Skeletal muscle cell (primary cell): ENCODE results near the gene DNAJB2.
"Not testable (repeated sequence)": the region's sequence is repeated elsewhere in the genome, so short reads cannot be mapped to it uniquely, and the experiment has no call there.

Source experiments
- DNase-seq: peaks from one replicate; pipeline ENCODE4 v3.0.0-alpha.2; 2010; ENCODE audit warnings: low read depth
- H3K4me3 ChIP-seq: 2 replicates; pipeline ENCODE4 v1.5.1; 2011; ENCODE audit warnings: low read depth, mild to moderate bottlenecking, control low read depth, low read length, moderate library complexity

The DNAJB2 gene

DNA sequence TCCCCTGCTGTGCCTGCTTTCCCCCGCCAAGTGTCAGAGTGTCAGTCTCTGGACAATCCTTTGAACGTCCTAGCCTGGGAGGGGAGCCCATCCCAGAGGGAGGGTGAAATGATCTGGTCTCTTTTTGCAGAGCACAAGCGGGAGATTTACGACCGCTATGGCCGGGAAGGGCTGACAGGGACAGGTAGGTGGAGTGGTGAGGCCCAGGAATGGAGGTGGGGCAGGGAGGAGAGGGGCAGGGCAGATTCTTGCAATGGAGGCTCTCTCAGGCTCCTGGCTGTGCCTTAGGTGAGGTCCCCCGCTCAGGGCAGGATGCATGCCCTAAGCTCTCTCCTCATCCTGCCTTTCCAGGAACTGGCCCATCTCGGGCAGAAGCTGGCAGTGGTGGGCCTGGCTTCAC is 2.4 kb downstream of the DNAJB2 start:
- no peak for DNase-seq
- no peak overlapping the region for H3K4me3 ChIP-seq

DNA sequence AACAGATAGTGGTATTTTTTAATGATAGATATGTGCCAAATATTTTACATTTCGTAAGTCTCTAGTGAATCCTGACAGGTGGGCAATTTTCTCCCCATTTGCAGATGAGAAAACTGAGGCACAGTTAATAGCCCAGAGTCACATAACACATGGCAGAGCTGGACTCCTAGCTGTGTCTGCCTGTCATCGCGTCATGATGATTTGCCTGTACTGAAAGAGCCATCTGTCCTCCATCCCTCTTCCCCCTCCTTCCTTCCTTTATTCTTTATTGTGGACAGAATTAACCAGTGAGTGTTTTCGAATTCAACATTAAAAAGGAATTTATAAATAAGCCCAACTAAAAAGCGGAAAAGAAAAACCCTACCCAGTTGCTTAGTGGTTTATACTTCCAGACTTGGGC is 3.2 kb downstream of the DNAJB2 start:
- DNase-seq = no peak
- H3K4me3 ChIP-seq = no peak overlapping the region

DNA sequence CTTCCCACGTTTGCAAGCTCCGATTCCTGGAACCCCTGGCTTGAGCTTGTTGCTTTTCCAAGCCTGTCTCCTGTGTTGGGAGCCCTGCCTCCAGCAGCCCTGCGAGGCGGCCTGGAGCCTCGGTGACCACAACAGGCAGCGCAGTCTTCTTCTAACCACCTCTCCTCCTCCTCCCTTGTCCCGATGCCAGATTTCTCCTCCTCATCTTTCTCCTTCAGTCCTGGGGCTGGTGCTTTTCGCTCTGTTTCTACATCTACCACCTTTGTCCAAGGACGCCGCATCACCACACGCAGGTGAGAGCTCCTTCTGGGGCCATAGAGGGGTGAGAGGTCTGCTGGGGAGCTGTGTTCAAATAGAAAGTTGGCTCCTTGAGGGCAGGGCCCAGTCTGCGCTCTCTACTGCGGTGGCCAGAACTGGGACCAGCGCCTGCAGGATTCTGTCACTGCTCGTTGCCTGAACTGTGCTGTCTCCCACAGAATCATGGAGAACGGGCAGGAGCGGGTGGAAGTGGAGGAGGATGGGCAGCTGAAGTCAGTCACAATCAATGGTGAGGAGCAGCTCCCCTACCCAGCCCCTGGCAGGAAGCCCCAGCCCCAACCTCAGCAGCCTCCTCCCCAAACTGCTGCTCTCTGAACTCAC is 3.9 kb downstream of the DNAJB2 start:
- H3K4me3 ChIP-seq = no peak overlapping the region
- no peak for DNase-seq

DNA sequence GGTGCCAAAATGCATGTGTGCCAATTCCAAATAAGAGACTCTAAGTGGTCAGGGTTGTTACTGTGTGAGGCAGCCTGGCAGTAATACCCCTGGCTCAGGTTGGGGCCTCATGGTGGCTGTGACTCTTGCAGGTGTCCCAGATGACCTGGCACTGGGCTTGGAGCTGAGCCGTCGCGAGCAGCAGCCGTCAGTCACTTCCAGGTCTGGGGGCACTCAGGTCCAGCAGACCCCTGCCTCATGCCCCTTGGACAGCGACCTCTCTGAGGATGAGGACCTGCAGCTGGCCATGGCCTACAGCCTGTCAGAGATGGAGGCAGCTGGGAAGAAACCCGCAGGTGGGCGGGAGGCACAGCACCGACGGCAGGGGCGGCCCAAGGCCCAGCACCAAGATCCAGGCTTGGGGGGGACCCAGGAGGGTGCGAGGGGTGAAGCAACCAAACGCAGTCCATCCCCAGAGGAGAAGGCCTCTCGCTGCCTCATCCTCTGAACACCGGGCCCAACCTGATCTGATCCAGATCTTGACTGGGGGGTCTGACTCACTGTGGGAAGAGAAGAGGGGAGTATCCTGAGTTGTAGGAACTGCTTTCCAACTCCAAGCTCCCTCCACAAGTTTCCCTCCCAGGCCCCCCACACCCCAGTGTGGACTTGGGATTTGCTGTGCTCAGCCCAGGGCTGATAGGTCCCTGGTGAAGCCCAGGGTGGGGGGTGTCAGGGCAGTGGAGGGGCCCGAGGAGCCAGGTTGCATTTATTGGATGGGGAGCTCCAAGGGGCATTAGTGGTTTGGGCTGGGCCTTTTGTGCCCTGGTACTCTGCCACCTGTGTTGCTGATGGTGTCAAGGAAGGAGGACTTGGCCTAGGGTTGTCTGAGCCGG is 5.6 kb downstream of the DNAJB2 start:
- H3K4me3 ChIP-seq = no peak overlapping the region
- DNase-seq = no peak

DNA sequence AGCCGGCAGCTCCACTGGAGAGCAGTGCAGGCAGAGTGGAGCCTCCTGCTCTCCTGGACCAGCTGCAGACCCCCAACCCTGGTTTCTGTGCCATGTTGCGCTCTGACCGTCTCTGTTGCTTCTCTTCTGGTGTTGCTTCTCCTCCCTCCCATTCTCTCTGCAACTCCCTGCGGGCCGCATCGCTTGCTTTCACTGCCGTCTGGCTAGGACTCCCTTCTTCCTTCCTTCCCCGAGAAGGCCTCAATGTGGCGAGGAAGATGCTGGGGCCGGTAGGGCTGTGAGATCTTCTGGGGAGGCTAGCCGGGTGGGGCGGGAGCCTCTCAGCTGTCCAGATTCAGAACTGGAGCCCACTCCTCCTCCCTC is 6.2 kb downstream of the DNAJB2 start:
- H3K4me3 ChIP-seq = peak overlapping the region; percentile 13
- no peak for DNase-seq

DNA sequence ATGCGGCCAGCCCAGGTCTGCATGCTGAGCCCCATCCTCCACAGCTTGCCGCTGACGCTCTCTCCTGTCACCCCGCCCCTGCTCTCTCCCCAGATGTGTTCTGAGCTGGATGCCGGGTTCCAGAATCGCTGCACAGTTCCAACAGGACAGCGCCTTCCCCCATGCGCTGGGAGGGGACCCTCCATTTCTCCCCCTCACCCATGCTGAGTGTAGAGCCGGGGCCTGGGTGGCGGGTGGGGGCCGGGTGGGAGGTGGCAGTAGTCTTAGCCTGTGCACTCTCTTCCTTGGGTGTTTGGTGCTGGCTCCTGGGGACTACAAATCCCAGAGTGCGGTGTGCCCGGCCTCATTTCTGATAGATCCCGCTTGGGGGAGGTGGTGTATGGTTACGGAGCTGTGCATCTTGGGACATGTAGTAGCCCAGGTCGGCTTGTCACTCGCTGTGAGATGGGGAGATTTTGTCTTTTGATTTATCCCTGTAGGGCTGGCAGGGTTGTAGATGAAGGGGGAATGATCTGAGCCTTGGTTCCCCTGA is 6.8 kb downstream of the DNAJB2 start:
- DNase-seq = peak; percentile 63

DNA sequence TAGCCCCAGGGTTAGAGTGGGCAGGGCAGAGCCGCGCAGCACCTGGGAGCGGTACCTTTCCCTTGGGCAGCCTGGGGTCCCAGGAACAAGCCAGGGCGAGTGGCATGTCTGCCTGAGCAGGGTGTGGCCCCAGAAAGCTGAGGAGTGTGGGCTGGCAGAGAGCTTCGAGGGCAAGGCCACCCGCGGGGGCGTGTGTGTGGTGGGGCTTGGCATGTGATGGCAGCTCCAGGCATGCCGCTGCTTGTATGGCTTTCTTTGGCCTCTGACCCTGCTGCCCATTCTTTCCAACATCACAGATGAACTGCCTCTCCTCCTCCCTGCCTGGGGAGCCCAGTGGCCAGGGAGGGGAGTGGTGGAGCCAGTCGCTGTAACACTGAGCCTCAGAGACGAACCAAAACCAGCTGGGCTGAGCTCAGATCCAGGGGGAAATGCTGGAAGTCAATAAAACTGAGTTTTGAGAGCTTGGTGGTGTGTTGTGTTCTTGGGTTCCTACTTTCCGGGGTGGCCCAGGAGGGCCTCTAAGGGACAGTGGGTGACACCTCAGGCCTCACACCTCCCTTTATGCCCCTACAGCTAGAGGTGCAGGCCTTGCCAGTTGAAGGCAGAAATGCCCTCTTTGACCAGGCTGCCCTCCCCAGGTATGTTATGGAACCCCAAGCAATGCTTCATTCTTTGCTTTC is 7.4 kb downstream of the DNAJB2 start:
- DNase-seq = no peak
- no peak overlapping the region for H3K4me3 ChIP-seq

More for the DNA sequence above, 6.8 kb downstream of the DNAJB2 start:
- peak overlapping the region; percentile 13 for H3K4me3 ChIP-seq

DNA sequence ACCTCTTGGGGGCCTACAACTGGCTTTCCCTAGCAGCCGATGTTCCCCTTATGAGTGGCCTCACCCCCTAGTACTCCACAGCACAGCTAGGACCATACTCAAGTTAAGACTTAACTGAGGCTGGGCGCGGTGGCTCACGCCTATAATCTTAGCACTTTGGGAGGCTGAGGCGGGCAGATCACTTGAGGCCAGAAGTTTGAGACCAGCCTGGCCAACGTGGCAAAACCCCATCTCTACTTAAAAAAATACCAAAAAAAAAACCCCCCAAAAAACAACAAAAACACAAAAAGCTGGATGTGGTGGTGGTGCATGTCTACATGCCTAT is 7.9 kb downstream of the DNAJB2 start:
- H3K4me3 ChIP-seq, DNase-seq: not testable (repeated sequence)

DNA sequence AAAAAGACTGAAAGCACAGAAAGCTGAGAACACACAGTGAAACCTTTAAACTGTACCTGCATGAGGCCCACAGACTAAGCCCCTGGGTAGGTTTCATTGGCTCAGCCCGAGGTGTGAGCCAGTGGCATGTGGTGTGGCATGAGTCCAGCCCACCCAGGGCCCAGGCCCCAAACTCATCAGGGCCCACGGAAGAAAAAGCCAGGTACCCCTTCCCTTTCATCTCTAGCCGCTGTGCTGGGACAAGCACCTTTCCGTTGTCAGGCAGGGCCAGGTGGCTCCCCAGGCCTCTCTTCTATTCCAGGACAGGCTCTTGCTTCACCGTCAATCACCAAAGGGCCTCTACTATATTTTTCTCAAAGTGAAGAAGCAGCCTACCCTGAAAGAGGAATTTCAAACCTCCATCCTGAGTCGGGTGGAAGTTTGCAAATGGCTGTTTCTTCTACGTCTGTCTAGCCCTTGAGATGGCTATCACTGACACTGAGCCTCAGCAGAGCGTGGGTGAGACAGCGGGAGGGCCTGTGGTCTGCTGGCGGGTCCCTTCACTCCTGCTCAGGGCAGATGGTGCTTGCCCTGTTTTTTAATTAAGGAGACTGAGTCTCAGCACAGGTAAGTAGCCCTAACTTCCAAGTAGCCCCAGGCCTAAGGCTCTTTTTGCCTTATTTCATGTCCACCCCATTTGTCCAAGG is 8.6 kb downstream of the DNAJB2 start:
- no peak for DNase-seq
- no peak overlapping the region for H3K4me3 ChIP-seq

DNA sequence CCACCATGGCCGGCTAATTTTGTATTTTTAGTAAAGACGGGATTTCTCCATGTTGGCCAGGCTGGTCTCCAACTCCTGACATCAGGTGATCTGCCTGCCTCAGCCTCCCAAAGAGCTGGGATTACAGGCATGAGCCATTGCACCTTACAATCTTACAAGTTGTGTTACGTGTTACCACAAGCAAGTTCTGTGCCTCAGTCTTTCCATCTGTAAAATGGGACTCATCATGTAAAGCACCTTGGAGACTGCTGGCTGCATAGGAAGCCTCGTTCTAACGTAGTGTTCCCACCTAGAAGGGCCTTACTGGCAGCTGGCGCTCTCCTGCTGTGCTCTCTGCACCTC is 10.0 kb downstream of the DNAJB2 start:
- H3K4me3 ChIP-seq = no peak overlapping the region
- no peak for DNase-seq

DNA sequence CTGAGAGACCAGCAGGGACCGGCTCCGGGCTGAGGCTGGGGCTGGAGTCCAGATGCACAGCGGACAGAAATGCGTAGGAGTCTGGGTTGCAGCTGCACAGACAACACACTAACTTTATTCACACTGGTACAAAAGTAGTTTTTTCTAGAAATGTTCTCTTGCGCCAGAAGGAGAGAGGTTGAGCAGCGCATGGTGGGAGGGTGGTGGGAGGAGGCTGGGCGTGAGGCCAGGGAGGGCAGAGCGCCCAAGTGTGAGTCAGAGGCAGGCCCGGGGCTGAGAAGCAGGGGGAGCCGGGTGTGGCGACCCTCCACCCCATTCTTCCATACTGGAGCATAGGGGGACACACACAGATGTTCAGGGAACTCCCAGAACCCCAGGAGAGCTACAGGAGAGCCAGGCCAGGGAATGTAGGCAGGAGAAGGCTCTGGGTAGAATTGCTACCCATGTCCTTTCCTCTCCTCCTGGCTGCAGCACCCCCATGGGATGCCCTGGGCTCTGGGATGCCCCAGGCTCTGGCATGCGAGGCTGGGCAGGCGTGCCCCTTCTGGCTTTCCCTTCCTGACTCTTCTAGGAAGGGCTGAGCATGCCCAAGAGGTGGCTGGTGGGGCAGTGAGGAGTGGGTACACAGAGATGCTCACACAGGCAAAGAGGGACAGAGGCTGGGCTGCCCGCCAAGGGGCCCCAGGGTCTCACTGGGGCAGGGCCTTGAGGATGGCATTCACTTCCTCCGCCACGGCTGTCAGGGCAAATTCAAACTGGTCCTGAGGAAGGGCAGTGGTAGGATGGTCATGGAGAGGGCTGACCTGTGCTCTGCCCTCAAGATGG is 10.6 kb downstream of the DNAJB2 start:
- DNase-seq = peak; percentile 96
- no peak overlapping the region for H3K4me3 ChIP-seq

DNA sequence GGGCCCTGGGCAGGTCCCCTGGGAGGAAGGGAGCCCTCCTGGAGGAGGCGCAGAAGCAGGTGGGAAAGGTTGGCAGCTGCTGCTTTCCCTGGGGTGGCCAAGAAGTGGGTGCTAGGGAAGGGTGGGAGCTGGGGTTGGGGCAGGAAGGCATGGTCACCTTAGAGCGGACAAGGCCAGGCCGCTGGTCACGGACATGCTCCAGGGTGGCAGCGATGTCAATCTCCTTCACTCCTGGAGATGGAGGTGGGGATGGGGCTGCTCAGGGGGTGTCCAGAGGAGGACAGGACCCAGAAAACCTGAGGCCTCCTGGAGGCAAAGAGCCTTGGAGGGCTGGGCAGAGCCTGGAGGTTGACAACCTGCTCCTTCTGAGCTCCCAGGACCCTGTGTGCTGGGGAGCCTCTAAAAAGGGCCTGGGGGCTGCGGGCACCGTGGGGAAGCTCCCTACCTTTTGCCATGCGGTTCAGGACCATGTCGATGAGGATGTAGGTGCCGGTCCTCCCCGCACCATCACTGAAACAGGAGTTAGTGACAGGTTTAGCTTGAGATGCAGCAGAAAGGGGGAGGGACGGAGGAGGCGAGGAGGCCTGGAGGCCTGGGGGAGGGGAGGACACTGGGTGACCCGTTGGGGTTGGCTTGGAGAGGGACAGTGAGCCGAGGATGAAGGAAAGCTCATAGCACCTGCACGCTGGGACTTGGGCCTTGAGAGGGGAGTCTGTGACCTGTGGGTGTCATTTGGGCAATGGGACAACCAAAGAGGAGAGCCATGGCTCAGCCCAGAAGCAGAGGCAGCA is 11.4 kb downstream of the DNAJB2 start:
- no peak for DNase-seq
- no peak overlapping the region for H3K4me3 ChIP-seq

DNA sequence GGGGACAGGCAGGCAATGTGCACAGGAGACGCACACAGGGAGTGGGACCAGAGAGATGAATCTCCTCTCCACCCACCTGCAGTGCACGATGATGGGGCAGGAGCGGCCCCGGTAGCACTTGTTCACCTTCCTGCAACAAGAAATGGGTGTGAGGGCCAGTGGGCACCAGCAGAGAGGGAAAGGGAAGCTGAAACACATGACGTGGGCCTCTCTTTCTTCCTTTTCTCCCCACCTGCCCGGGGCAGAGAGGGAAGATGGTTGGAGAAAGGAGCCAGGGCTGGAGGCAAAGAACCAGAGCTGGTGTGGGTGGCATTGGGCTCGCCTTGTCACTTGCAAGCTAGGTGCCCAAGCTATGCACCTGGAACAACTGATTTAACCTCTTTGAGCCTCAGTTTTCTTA is 12.2 kb downstream of the DNAJB2 start:
- no peak for DNase-seq
- no peak overlapping the region for H3K4me3 ChIP-seq

DNA sequence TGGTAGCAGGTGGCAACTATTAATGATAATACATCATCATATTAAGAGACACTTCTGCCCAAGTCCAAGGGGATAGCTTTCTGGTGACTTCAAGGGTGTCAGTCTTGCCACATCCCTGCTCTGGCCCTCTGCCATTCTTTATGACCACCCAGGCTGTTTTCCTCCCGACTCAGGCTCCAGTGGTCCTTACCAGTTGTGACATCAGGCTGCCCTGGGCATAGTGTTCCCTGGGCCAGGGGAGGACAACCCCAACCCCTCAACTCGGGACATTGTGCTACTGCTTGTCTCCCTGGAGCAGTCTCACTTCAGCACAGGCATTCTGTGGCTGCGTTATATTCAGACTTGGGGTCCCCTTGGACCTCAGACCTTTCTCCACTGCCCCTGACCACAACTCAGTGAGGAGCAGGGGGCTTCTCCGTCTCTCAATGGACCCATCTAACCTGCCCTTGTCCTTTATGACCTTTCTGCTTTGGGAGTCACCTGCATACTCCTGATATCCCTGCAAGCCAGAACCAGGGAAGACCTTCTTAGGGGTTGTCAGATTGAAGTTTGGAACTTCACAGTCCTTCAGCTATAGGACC is 12.8 kb downstream of the DNAJB2 start:
- DNase-seq = no peak
- no peak overlapping the region for H3K4me3 ChIP-seq

DNA sequence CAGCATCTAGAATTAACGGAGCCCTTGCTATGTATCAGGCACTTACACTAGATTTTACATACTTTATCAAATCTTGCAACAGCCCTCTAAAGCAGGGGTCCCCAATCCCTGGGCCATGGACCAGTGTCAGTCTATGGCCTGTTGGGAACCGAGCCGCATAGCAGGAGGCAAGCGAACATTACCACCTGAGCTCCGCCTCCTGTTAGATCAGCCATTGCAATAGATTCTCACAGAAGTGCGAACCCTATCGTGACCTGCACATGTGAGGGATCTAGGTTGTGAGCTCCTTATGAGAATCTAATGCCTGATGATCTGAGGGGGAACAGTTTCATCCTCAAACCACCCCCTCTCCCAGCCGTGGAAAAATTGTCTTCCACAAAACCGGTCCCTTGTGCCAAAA is 13.4 kb downstream of the DNAJB2 start:
- no peak overlapping the region for H3K4me3 ChIP-seq
- DNase-seq = no peak

DNA sequence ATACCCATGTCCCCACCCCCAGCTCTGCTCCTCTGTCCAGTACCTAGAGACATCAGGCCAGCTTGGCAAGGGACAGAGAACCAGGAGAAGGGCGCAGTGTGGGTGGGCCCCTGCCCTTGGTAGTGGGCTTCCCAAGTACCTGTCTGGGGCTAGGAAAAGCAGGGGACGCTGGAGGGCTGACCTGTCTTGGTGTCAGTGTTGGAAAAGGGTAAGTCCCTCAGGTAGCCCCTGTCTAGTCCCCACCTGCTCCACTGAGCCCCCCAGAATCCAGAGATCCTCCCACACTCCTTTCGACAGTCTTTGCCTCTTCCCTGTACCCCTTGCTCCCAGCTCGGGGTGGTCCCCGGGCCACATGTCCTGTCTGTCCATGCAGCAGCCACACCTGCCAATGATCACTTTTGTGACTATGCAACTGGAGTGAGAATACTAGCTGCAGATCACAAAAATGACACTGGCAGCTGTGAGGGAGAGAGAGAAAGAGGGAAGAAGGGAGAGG is 14.6 kb downstream of the DNAJB2 start:
- no peak for DNase-seq
- H3K4me3 ChIP-seq = no peak overlapping the region

DNA sequence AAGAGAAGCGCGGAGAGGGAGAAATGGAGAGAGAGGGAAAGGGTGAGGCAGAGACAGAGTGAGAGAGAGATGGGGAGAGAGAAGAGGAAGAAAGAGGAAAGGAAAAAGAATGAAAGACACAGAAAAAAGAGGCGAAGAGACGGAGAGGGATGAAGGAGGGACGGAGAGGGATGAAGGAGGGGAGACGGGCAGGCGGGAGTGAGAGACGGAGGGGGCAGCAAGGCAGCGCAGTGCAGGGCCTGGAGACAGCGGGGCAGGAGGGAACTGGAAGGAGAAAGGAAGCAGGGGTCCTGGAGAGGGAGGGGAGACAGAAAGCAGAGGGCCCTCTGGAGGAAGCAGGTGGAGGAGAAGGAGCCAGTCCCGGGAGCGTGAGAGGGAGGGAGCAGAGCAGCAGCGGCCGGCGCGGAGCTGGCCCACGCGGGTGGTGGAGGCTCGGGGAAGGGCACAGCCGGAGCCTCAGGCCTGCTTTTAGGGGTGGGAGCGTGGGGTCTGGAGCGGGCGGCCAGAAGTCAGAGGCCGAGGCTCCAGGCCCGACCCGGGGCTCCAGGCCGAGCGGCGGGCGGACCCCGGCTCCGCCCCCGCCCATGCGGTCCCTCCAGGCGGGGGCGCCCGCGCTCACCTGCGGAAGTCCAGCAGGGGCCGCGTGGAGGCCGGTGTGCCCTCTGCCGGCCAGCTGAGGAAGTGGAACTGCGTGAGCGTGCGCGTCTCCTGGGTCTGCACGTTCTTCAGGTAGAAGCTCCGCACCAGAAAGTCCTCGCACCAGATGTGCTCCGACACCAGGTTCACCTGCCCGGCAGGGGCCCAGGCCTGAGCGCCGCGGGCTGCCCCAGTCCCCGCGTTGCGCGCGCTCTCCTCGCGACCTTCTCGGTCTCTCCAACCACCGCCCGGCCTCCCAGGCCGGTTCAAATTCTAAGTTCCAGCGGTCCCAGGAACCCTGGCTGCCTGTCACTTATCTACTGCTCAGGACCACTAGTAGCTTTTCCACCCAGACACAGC is 15.5 kb downstream of the DNAJB2 start:
- peak overlapping the region; percentile 48 for H3K4me3 ChIP-seq
- DNase-seq = no peak
